Measurements from ENCODE around the gene ZFP28.

Gene ZFP28

DNA sequence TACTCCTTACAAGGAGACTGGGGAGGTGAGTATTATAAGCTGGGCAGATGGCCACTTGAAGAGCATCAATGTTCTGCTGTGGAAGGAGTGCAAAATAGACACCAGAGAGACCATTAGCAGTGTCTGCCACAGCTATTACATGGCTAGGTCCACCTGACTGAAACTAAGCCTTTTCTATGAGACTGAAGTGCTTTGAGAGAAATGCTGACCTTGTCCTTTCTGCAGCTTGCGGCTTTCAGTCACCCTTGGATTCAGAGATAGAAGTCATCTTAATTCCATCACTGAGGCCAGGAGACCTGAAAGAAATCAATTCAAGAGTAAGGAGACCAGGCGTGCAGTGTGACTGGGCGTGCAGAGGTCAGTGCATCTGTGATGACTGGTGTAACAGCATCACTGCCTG is 1.3 kb upstream of the ZFP28 start:
- DNase-seq (ENCODE audit: extremely low spot score): no peak
- POLR2A ChIA-PET: no interaction called here
- CTCF ChIA-PET: interaction anchor here (1.2 kb wide), 1 partner anchor 284 kb away, joined by 3 read pairs; no protein-coding TSS in a partner anchor
- TF ChIP-seq, protein P1, sequence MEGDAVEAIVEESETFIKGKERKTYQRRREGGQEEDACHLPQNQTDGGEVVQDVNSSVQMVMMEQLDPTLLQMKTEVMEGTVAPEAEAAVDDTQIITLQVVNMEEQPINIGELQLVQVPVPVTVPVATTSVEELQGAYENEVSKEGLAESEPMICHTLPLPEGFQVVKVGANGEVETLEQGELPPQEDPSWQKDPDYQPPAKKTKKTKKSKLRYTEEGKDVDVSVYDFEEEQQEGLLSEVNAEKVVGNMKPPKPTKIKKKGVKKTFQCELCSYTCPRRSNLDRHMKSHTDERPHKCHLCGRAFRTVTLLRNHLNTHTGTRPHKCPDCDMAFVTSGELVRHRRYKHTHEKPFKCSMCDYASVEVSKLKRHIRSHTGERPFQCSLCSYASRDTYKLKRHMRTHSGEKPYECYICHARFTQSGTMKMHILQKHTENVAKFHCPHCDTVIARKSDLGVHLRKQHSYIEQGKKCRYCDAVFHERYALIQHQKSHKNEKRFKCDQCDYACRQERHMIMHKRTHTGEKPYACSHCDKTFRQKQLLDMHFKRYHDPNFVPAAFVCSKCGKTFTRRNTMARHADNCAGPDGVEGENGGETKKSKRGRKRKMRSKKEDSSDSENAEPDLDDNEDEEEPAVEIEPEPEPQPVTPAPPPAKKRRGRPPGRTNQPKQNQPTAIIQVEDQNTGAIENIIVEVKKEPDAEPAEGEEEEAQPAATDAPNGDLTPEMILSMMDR (IDR thresholded peaks at IDR 0.05; ENCODE audit: control extremely low read depth, extremely low read depth, low read depth, missing control alignments): no peak

DNA sequence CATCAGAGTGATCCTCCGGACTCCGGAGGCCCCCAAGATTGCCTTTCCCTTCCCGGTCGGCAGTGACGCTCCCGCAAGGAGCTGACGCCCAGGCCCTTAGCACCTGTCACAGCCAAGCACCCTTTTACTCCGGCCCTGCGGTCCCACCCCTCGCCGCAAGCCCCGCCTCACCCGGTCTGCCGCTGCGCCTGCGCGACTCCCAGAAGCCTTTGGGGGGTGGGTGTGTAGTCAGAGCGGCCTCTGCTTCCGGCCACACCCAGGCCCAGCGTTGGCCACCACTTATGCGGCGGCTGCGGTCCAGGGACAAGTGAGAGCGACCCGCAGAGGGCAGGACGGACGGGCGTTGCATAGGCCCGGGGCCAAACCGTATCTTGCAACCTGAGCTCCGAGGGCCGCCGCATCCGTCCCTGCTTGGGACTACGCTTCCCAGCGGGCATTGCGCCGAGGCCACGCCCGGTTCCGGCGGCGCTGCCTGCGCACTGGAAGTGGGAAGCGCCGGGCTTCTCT is 441 bp upstream of the ZFP28 start:
- CTCF ChIA-PET: no interaction called here
- POLR2A ChIA-PET: no interaction called here
- DNase-seq (ENCODE audit: extremely low spot score): peak; percentile 86
- TF ChIP-seq, protein P1 (IDR thresholded peaks at IDR 0.05; ENCODE audit: control extremely low read depth, extremely low read depth, low read depth, missing control alignments): no peak

DNA sequence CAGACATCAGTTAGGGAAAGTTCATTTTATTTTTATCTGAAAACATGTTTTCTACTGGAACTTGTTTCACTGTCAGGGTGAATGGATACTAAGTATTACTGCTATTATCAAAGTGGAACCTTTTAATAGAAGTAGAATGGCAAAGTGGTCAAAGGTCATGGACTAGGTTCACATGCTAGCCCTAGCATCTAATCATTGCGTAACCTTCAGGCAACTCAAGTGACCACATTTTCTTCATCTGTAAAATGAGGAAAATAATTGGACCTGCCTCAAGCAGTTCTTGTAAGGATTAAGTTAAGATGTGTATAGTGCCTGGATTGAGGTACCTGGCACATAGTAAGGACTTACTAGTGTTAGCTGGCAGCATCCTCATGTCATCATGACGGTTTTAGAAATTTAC is 5.0 kb downstream of the ZFP28 start:
- TF ChIP-seq, protein P1 (IDR thresholded peaks at IDR 0.05; ENCODE audit: control extremely low read depth, extremely low read depth, low read depth, missing control alignments): no peak
- no peak for DNase-seq (ENCODE audit: extremely low spot score)
- POLR2A ChIA-PET: no interaction called here
- CTCF ChIA-PET: interaction anchor here (1.8 kb wide), 1 partner anchor 11 kb away, joined by 4 read pairs; no protein-coding TSS in a partner anchor

DNA sequence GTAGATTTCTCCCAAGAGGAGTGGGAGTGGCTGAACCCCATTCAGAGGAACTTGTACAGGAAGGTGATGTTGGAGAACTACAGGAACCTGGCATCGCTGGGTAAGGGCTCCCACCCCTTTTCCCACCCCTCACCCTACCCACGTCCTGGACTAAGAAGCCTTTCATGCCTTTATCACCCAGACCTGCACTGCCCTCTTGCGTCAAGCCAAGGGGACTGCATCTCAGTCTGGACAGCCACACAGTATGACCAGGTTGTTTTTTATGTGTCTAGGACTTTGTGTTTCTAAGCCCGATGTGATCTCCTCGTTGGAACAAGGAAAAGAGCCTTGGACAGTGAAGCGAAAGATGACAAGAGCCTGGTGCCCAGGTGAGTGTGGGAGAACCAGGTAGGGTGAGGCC is 8.8 kb downstream of the ZFP28 start:
- ChIA-PET POLR2A (no interaction called here), CTCF (no interaction called here)
- DNase-seq (ENCODE audit: extremely low spot score): no peak
- TF ChIP-seq, protein P1 (IDR thresholded peaks at IDR 0.05; ENCODE audit: control extremely low read depth, extremely low read depth, low read depth, missing control alignments): no peak

DNA sequence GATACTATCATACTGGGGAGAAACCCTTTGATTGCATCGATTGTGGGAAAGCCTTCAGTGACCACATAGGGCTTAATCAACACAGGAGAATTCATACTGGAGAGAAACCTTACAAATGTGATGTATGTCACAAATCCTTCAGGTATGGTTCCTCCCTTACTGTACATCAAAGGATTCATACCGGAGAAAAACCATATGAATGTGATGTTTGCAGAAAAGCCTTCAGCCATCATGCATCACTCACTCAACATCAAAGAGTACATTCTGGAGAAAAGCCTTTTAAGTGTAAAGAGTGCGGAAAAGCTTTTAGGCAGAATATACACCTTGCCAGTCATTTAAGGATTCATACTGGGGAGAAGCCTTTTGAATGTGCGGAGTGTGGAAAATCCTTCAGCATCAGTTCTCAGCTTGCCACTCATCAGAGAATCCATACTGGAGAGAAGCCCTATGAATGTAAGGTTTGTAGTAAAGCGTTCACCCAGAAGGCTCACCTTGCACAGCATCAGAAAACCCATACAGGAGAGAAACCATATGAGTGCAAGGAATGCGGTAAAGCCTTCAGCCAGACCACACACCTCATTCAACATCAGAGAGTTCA is 15.6 kb downstream of the ZFP28 start:
- ChIA-PET POLR2A (no interaction called here), CTCF (interaction anchor here (1.3 kb wide), 1 partner anchor 12 kb away, joined by 4 read pairs; no protein-coding TSS in a partner anchor)
- TF ChIP-seq, protein P1 (IDR thresholded peaks at IDR 0.05; ENCODE audit: control extremely low read depth, extremely low read depth, low read depth, missing control alignments): no peak
- no peak for DNase-seq (ENCODE audit: extremely low spot score)

DNA sequence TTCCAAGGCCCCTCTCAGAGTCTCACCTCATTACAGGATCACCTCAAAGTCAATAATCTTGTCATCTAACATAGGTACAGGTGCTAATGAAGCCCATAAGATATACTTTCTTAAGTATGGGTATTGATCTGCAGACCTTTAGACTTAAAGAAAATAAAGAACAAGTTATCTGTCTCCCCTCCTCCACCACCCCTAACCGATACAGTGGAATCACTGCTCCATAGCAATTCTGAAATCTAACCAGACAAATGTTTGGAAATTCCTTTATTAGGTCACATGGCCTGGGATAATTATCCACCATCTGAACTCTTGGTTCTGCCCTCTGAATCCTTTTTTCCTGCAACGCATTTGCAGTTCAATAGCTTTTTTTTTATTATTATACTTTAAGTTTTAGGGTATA is 24.0 kb downstream of the ZFP28 start:
- TF ChIP-seq, protein P1 (IDR thresholded peaks at IDR 0.05; ENCODE audit: control extremely low read depth, extremely low read depth, low read depth, missing control alignments): no peak
- DNase-seq (ENCODE audit: extremely low spot score): no peak
- CTCF ChIA-PET: no interaction called here
- POLR2A ChIA-PET: no interaction called here
